ENCODE measurements around the gene ELK3. TPM values are rescaled to one million over a fixed set of nuclear protein-coding genes. Genes with fewer than 3 reads are reported as not detected.

ELK3 gene
- total and polyA plus RNA-seq, 2 experiments from 2014 or later: 7.3 to 9.6 TPM

DNA sequence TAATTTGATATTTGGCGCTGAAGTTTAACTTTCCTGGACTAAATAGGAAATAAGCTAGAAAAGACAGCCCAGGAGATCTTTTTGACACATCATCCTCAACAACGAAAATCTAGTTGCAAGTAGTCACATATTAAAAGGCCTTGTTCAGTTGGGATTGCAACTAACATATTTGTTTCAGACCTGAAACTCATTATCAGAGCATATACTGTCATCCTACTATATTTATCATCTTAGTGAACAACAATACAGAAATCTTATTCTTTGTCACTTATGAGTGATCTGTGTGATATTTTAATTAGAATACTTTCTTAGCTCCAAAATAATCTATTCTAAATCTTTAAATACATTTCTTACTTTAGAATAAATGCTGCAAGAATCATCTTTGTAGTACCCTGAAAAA lies 72.1 kb downstream of the ELK3 start:
- H3K27me3 ChIP-seq: no peaks in the 10 kb centered on the region
- DNase-seq (ENCODE audit: low read depth in 1 of 2, low spot score in 1 of 2): no peak
- H3K9me3 ChIP-seq (ENCODE audit: low read depth): no peaks in the 10 kb centered on the region
- no peaks in the 10 kb centered on the region for H3K4me1 ChIP-seq (ENCODE audit: low read depth)
- no peaks in the 10 kb centered on the region for H3K36me3 ChIP-seq
- no peak overlapping the region for H3K27ac ChIP-seq
- TF ChIP-seq, protein P1, sequence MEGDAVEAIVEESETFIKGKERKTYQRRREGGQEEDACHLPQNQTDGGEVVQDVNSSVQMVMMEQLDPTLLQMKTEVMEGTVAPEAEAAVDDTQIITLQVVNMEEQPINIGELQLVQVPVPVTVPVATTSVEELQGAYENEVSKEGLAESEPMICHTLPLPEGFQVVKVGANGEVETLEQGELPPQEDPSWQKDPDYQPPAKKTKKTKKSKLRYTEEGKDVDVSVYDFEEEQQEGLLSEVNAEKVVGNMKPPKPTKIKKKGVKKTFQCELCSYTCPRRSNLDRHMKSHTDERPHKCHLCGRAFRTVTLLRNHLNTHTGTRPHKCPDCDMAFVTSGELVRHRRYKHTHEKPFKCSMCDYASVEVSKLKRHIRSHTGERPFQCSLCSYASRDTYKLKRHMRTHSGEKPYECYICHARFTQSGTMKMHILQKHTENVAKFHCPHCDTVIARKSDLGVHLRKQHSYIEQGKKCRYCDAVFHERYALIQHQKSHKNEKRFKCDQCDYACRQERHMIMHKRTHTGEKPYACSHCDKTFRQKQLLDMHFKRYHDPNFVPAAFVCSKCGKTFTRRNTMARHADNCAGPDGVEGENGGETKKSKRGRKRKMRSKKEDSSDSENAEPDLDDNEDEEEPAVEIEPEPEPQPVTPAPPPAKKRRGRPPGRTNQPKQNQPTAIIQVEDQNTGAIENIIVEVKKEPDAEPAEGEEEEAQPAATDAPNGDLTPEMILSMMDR (IDR thresholded peaks at IDR 0.05; ENCODE audit: low read depth, low read length): no peak
- no peak overlapping the region for H3K4me3 ChIP-seq

DNA sequence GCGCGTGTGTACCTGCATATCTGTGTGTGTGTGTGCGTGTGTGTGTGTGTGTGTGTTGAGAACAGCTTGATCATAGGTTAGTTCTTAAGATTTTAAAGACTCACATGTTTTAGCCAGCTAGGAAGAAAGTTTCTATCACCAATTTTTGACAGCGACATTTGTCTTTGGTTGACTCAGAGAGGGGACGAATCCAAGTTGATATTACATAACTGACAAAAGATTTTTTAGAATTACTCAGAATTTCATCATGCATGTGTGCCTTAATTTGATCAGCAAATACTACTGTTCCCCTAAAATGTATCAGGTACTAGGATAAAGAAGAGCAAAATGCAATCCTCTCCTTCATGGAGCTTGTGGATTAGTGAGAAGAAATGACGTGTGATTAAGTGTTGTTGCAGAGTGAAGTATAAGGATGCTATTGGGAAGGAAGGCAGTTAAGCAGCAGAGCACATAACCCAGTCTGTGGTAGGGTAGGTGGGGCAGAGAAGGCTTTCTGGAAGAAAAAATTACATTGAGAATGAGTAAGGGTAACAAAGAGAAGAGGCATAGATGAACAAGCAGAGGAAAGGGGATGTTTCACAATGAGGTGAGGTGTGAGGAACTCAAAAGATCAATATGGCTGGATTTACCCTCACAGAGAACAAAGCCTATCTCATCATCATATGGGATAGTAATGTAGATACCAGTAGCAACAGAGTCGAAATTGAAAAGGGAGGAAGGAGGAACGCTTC lies 77.5 kb downstream of the ELK3 start:
- Histone ChIP-seq H3K4me3 (no peak overlapping the region), H3K27me3 (no peaks in the 10 kb centered on the region), H3K4me1 (ENCODE audit: low read depth) (no peaks in the 10 kb centered on the region), H3K36me3 (no peaks in the 10 kb centered on the region), H3K27ac (no peak overlapping the region), H3K9me3 (ENCODE audit: low read depth) (no peaks in the 10 kb centered on the region)
- DNase-seq (ENCODE audit: low read depth in 1 of 2, low spot score in 1 of 2): no peak
- TF ChIP-seq, protein P1 (IDR thresholded peaks at IDR 0.05; ENCODE audit: low read depth, low read length): no peak

DNA sequence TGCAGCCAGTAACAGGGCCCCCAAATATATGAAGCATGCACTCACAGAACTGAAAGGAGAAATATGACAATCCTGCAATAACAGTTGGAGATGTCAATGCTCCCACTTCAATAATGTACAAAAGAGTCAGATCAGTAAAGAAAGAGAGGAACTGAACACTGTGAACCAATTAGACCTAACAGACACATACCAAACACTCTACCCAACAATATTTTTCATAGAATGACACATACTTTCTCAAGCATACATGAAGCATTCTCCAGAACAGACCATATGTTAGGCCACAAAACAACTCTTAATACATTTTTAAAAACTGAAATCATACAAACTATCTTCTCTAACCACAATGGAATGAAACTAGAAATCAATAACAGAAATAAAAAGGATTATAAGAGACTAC lies 80.2 kb downstream of the ELK3 start:
- peaks cover 12% of the 10 kb centered on the region for H3K36me3 ChIP-seq
- TF ChIP-seq, protein P1 (IDR thresholded peaks at IDR 0.05; ENCODE audit: low read depth, low read length): no peak
- H3K4me1 ChIP-seq (ENCODE audit: low read depth): no peaks in the 10 kb centered on the region
- no peaks in the 10 kb centered on the region for H3K9me3 ChIP-seq (ENCODE audit: low read depth)
- H3K27me3 ChIP-seq: no peaks in the 10 kb centered on the region
- DNase-seq (ENCODE audit: low read depth in 1 of 2, low spot score in 1 of 2): no peak
- no peak overlapping the region for H3K4me3 ChIP-seq
- H3K27ac ChIP-seq: no peak overlapping the region

DNA sequence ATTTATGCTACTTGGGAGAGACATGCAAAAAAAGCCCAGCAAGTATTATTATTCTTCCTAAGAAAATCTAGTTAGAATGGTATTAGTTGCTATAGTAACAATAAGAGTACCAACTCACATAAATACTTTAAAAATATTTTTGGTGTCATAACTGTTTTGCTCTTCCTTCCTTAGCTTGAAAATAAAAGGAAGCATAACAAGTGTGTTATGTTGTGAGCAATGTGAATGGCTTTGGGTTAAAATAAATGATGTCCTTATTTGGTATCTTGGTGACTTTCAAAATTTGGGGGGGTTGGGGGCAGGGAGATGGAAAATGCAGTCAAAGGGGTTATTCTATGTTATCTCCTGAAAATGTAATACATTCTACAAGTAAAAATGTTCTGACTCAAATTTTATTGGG lies 91.0 kb downstream of the ELK3 start:
- Histone ChIP-seq H3K27ac (no peak overlapping the region), H3K27me3 (no peaks in the 10 kb centered on the region), H3K9me3 (ENCODE audit: low read depth) (no peaks in the 10 kb centered on the region), H3K36me3 (peaks cover 61% of the 10 kb centered on the region), H3K4me1 (ENCODE audit: low read depth) (no peaks in the 10 kb centered on the region), H3K4me3 (no peak overlapping the region)
- no peak for DNase-seq (ENCODE audit: low read depth in 1 of 2, low spot score in 1 of 2)
- TF ChIP-seq, protein P1 (IDR thresholded peaks at IDR 0.05; ENCODE audit: low read depth, low read length): no peak

DNA sequence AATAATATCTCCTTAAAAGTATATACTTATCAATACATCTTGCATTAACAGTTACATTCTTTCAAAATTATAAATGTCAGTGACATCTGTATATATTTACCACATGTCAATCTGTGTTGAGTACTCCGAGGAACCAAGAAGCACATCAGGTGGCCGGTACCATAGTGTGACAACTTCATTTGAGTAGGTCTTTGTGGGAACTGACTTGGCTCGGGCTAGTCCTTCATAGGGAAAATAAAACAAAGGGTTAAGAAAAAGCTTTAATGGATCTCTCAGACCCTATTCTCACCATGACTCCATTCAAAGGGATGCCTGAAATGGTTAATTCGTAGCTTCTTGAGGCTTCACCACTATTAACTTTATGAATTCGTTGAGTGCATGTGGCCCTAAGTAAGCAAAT lies 94.9 kb downstream of the ELK3 start:
- H3K36me3 ChIP-seq: peaks cover 37% of the 10 kb centered on the region

More for the DNA sequence above, 94.9 kb downstream of the ELK3 start:
- Histone ChIP-seq H3K4me3 (no peak overlapping the region), H3K4me1 (ENCODE audit: low read depth) (no peaks in the 10 kb centered on the region), H3K9me3 (ENCODE audit: low read depth) (no peaks in the 10 kb centered on the region), H3K27ac (no peak overlapping the region), H3K27me3 (no peaks in the 10 kb centered on the region)
- TF ChIP-seq, protein P1 (IDR thresholded peaks at IDR 0.05; ENCODE audit: low read depth, low read length): no peak
- DNase-seq (ENCODE audit: low read depth in 1 of 2, low spot score in 1 of 2): no peak

All from cardiac muscle cell (in vitro differentiated cells and primary cell).